ENCODE results near the gene MUCL3.

MUCL3 gene

GRCh38 chr6:30940361-30940986 is at the start of gene MUCL3:
Gene MUCL3 (plus strand): TSS chr6:30940973. CDS start chr6:30941000, 27 bp downstream.
- Histone ChIP-seq H3K9ac (ENCODE audit: low read depth, low read length) (no peak within 1 kb of the TSS), H3K9me3 (ENCODE audit: control insufficient read depth, insufficient read depth, low read length) (no peaks in the 10 kb centered on the region), H3K4me1 (ENCODE audit: control insufficient read depth, insufficient read depth, low read length) (peaks cover 11% of the 10 kb centered on the region), H3K27me3 (ENCODE audit: control insufficient read depth, insufficient read depth, low read length) (no peaks in the 10 kb centered on the region), H3K27ac (ENCODE audit: low read depth, low read length) (no peak within 1 kb of the TSS), H3K4me3 (ENCODE audit: low read depth, low read length) (no peak within 1 kb of the TSS), H3K36me3 (ENCODE audit: control insufficient read depth, insufficient read depth, low read length) (no peaks in the 10 kb centered on the region)

GRCh38 chr6:30891450-30891723 is 49.4 kb upstream of the MUCL3 start:
- Histone ChIP-seq H3K27ac (ENCODE audit: low read depth, low read length) (no peak overlapping the region), H3K27me3 (ENCODE audit: control insufficient read depth, insufficient read depth, low read length) (no peaks in the 10 kb centered on the region), H3K9ac (ENCODE audit: low read depth, low read length) (no peak overlapping the region), H3K4me3 (ENCODE audit: low read depth, low read length) (no peak overlapping the region), H3K4me1 (ENCODE audit: control insufficient read depth, insufficient read depth, low read length) (peaks cover 7% of the 10 kb centered on the region), H3K36me3 (ENCODE audit: control insufficient read depth, insufficient read depth, low read length) (peaks cover 80% of the 10 kb centered on the region), H3K9me3 (ENCODE audit: control insufficient read depth, insufficient read depth, low read length) (no peaks in the 10 kb centered on the region)

- H3K36me3 ChIP-seq (ENCODE audit: control insufficient read depth, insufficient read depth, low read length): peaks cover 86% of the 10 kb centered on the region
- H3K27ac ChIP-seq (ENCODE audit: low read depth, low read length): no peak overlapping the region
- peaks cover 1% of the 10 kb centered on the region for H3K4me1 ChIP-seq (ENCODE audit: control insufficient read depth, insufficient read depth, low read length)
- H3K9me3 ChIP-seq (ENCODE audit: control insufficient read depth, insufficient read depth, low read length): no peaks in the 10 kb centered on the region
- H3K4me3 ChIP-seq (ENCODE audit: low read depth, low read length): no peak overlapping the region
- no peaks in the 10 kb centered on the region for H3K27me3 ChIP-seq (ENCODE audit: control insufficient read depth, insufficient read depth, low read length)
- H3K9ac ChIP-seq (ENCODE audit: low read depth, low read length): no peak overlapping the region
Measured at GRCh38 chr6:30891816-30892538, 48.8 kb upstream of the MUCL3 start.

GRCh38 chr6:30893001-30893591 is 47.7 kb upstream of the MUCL3 start:
- Histone ChIP-seq H3K27me3 (ENCODE audit: control insufficient read depth, insufficient read depth, low read length) (no peaks in the 10 kb centered on the region), H3K9me3 (ENCODE audit: control insufficient read depth, insufficient read depth, low read length) (no peaks in the 10 kb centered on the region), H3K36me3 (ENCODE audit: control insufficient read depth, insufficient read depth, low read length) (peaks cover 96% of the 10 kb centered on the region), H3K27ac (ENCODE audit: low read depth, low read length) (no peak overlapping the region), H3K4me1 (ENCODE audit: control insufficient read depth, insufficient read depth, low read length) (no peaks in the 10 kb centered on the region), H3K4me3 (ENCODE audit: low read depth, low read length) (no peak overlapping the region), H3K9ac (ENCODE audit: low read depth, low read length) (no peak overlapping the region)

GRCh38 chr6:30893666-30894065 is 47.1 kb upstream of the MUCL3 start:
- no peaks in the 10 kb centered on the region for H3K4me1 ChIP-seq (ENCODE audit: control insufficient read depth, insufficient read depth, low read length)
- H3K36me3 ChIP-seq (ENCODE audit: control insufficient read depth, insufficient read depth, low read length): peaks cover 98% of the 10 kb centered on the region
- no peak overlapping the region for H3K4me3 ChIP-seq (ENCODE audit: low read depth, low read length)
- H3K27me3 ChIP-seq (ENCODE audit: control insufficient read depth, insufficient read depth, low read length): no peaks in the 10 kb centered on the region
- no peaks in the 10 kb centered on the region for H3K9me3 ChIP-seq (ENCODE audit: control insufficient read depth, insufficient read depth, low read length)
- H3K9ac ChIP-seq (ENCODE audit: low read depth, low read length): no peak overlapping the region
- H3K27ac ChIP-seq (ENCODE audit: low read depth, low read length): no peak overlapping the region

- H3K27ac ChIP-seq (ENCODE audit: low read depth, low read length): no peak overlapping the region
- H3K36me3 ChIP-seq (ENCODE audit: control insufficient read depth, insufficient read depth, low read length): peaks cover 98% of the 10 kb centered on the region
- no peak overlapping the region for H3K9ac ChIP-seq (ENCODE audit: low read depth, low read length)
- no peaks in the 10 kb centered on the region for H3K4me1 ChIP-seq (ENCODE audit: control insufficient read depth, insufficient read depth, low read length)
- no peak overlapping the region for H3K4me3 ChIP-seq (ENCODE audit: low read depth, low read length)
- H3K9me3 ChIP-seq (ENCODE audit: control insufficient read depth, insufficient read depth, low read length): no peaks in the 10 kb centered on the region
- H3K27me3 ChIP-seq (ENCODE audit: control insufficient read depth, insufficient read depth, low read length): no peaks in the 10 kb centered on the region
Measured at GRCh38 chr6:30894381-30894780, 46.4 kb upstream of the MUCL3 start.

GRCh38 chr6:30894935-30895334 is 45.8 kb upstream of the MUCL3 start:
- no peaks in the 10 kb centered on the region for H3K9me3 ChIP-seq (ENCODE audit: control insufficient read depth, insufficient read depth, low read length)
- H3K27ac ChIP-seq (ENCODE audit: low read depth, low read length): no peak overlapping the region
- peaks cover 98% of the 10 kb centered on the region for H3K36me3 ChIP-seq (ENCODE audit: control insufficient read depth, insufficient read depth, low read length)

GRCh38 chr6:30895343-30895742 is 45.4 kb upstream of the MUCL3 start:
- Histone ChIP-seq H3K4me1 (ENCODE audit: control insufficient read depth, insufficient read depth, low read length) (no peaks in the 10 kb centered on the region), H3K9ac (ENCODE audit: low read depth, low read length) (no peak overlapping the region), H3K4me3 (ENCODE audit: low read depth, low read length) (no peak overlapping the region), H3K27me3 (ENCODE audit: control insufficient read depth, insufficient read depth, low read length) (no peaks in the 10 kb centered on the region), H3K36me3 (ENCODE audit: control insufficient read depth, insufficient read depth, low read length) (peaks cover 98% of the 10 kb centered on the region), H3K27ac (ENCODE audit: low read depth, low read length) (no peak overlapping the region), H3K9me3 (ENCODE audit: control insufficient read depth, insufficient read depth, low read length) (no peaks in the 10 kb centered on the region)

More at GRCh38 chr6:30894935-30895334, 45.8 kb upstream of the MUCL3 start:
- no peak overlapping the region for H3K9ac ChIP-seq (ENCODE audit: low read depth, low read length)
- H3K4me3 ChIP-seq (ENCODE audit: low read depth, low read length): no peak overlapping the region
- H3K27me3 ChIP-seq (ENCODE audit: control insufficient read depth, insufficient read depth, low read length): no peaks in the 10 kb centered on the region
- no peaks in the 10 kb centered on the region for H3K4me1 ChIP-seq (ENCODE audit: control insufficient read depth, insufficient read depth, low read length)

GRCh38 chr6:30896541-30896940 is 44.2 kb upstream of the MUCL3 start:
- peaks cover 86% of the 10 kb centered on the region for H3K36me3 ChIP-seq (ENCODE audit: control insufficient read depth, insufficient read depth, low read length)
- no peaks in the 10 kb centered on the region for H3K27me3 ChIP-seq (ENCODE audit: control insufficient read depth, insufficient read depth, low read length)
- H3K9me3 ChIP-seq (ENCODE audit: control insufficient read depth, insufficient read depth, low read length): no peaks in the 10 kb centered on the region
- H3K27ac ChIP-seq (ENCODE audit: low read depth, low read length): no peak overlapping the region
- no peak overlapping the region for H3K9ac ChIP-seq (ENCODE audit: low read depth, low read length)
- H3K4me3 ChIP-seq (ENCODE audit: low read depth, low read length): no peak overlapping the region
- H3K4me1 ChIP-seq (ENCODE audit: control insufficient read depth, insufficient read depth, low read length): no peaks in the 10 kb centered on the region

- Histone ChIP-seq H3K36me3 (ENCODE audit: control insufficient read depth, insufficient read depth, low read length) (peaks cover 73% of the 10 kb centered on the region), H3K27ac (ENCODE audit: low read depth, low read length) (no peak overlapping the region)
Measured at GRCh38 chr6:30897882-30898281, 42.9 kb upstream of the MUCL3 start.

GRCh38 chr6:30898750-30899360 is 41.9 kb upstream of the MUCL3 start:
- peaks cover 64% of the 10 kb centered on the region for H3K36me3 ChIP-seq (ENCODE audit: control insufficient read depth, insufficient read depth, low read length)

More at GRCh38 chr6:30897882-30898281, 42.9 kb upstream of the MUCL3 start:
- H3K27me3 ChIP-seq (ENCODE audit: control insufficient read depth, insufficient read depth, low read length): no peaks in the 10 kb centered on the region
- H3K9ac ChIP-seq (ENCODE audit: low read depth, low read length): no peak overlapping the region
- no peaks in the 10 kb centered on the region for H3K9me3 ChIP-seq (ENCODE audit: control insufficient read depth, insufficient read depth, low read length)
- H3K4me3 ChIP-seq (ENCODE audit: low read depth, low read length): no peak overlapping the region
- no peaks in the 10 kb centered on the region for H3K4me1 ChIP-seq (ENCODE audit: control insufficient read depth, insufficient read depth, low read length)

More at GRCh38 chr6:30898750-30899360, 41.9 kb upstream of the MUCL3 start:
- no peak overlapping the region for H3K9ac ChIP-seq (ENCODE audit: low read depth, low read length)
- H3K4me3 ChIP-seq (ENCODE audit: low read depth, low read length): no peak overlapping the region
- no peaks in the 10 kb centered on the region for H3K9me3 ChIP-seq (ENCODE audit: control insufficient read depth, insufficient read depth, low read length)
- no peak overlapping the region for H3K27ac ChIP-seq (ENCODE audit: low read depth, low read length)
- no peaks in the 10 kb centered on the region for H3K4me1 ChIP-seq (ENCODE audit: control insufficient read depth, insufficient read depth, low read length)
- no peaks in the 10 kb centered on the region for H3K27me3 ChIP-seq (ENCODE audit: control insufficient read depth, insufficient read depth, low read length)
